Activated CD8-positive, alpha-beta memory T cell treated with anti-CD3 and anti-CD28 coated beads, Interleukin-2, amount 10 ng/mL, durations not matched to agents 7 days and 5 days (primary cell): Measurements from ENCODE around the gene TMOD4. TPM values are rescaled to one million over a fixed set of nuclear protein-coding genes. Genes with fewer than 3 reads are reported as not detected.

ENCODE experiments used
- ATAC-seq: fragments of 150-1000 bp; cut with Tn5 transposase; one replicate; pipeline ENCODE4 v1.10.0; 2021; ENCODE audit warnings: moderate library complexity
- CTCF ChIA-PET: fragments of 350-600 bp; sonication (Branson Sonifier 250); formaldehyde crosslinking; loops from one replicate; lab custom pipeline; 2021; ENCODE audit warnings: antibody characterized with exemption; lab: Charles Lee
- DNase-seq: peaks from one replicate; pipeline ENCODE4 v3.0.0-alpha.2; 2020
- H3K27ac Mint-ChIP-seq: one replicate; pipeline ENCODE4 v1.8.0; 2021; ENCODE audit warnings: mild to moderate bottlenecking, mixed read lengths
- H3K27me3 Mint-ChIP-seq: one replicate; pipeline ENCODE4 v1.8.0; 2021; ENCODE audit warnings: mixed read lengths
- H3K36me3 Mint-ChIP-seq: one replicate; pipeline ENCODE4 v1.8.0; 2021; ENCODE audit warnings: mild to moderate bottlenecking, mixed read lengths
- H3K4me1 Mint-ChIP-seq: one replicate; pipeline ENCODE4 v1.8.0; 2021; ENCODE audit warnings: mixed read lengths
- H3K4me3 Mint-ChIP-seq: one replicate; pipeline ENCODE4 v1.8.0; 2021; ENCODE audit warnings: mild to moderate bottlenecking, moderate library complexity, mixed read lengths
- H3K9me3 Mint-ChIP-seq: one replicate; pipeline ENCODE4 v1.8.0; 2022; ENCODE audit warnings: low read depth, mixed read lengths
- total RNA-seq, 2 experiments: library from RNA; stranded (reverse); gene quantifications; one replicate each; pipeline ENCODE4 v1.2.3, GENCODE V29; 2021

The TMOD4 gene
- total RNA-seq, 2 experiments from 2014 or later = 2.9 to 3.6 TPM

GRCh38 chr1:151166505-151166956, 9.2 kb downstream of the TMOD4 start:
- CTCF ChIA-PET = interaction anchor here (0.5 to 2.0 kb wide), 7 partner anchors 8 to 120 kb away, joined by 3 to 12 read pairs (median 4); partner anchors contain the start of genes TMOD4 and TNFAIP8L2
- peaks cover 46% of the 10 kb centered on the region for H3K4me1 Mint-ChIP-seq
- ATAC-seq (peak; percentile 3), DNase-seq (no peak)
- H3K9me3 Mint-ChIP-seq = no peaks in the 10 kb centered on the region
- H3K27me3 Mint-ChIP-seq = no peaks in the 10 kb centered on the region
- peaks cover 26% of the 10 kb centered on the region for H3K36me3 Mint-ChIP-seq
- H3K4me3 Mint-ChIP-seq = peak overlapping the region; percentile 91
- H3K27ac Mint-ChIP-seq = peak overlapping the region; percentile 89

- H3K36me3 Mint-ChIP-seq = peaks cover 28% of the 10 kb centered on the region
Measured at GRCh38 chr1:151165738-151166504, 9.9 kb downstream of the TMOD4 start, which contains the start of the genes LYSMD1 and SCNM1. TSS of gene LYSMD1 (minus strand) at chr1:151165902. CDS start at chr1:151165258, 644 bp downstream. TSS of gene SCNM1 (plus strand) at chr1:151166144. CDS start at chr1:151166153, 9 bp downstream.

GRCh38 chr1:151165281-151165737, 10.5 kb downstream of the TMOD4 start:
- Mint-ChIP-seq H3K4me3 (peak overlapping the region; percentile 91), H3K27me3 (no peaks in the 10 kb centered on the region), H3K27ac (peak overlapping the region; percentile 89), H3K9me3 (no peaks in the 10 kb centered on the region), H3K4me1 (peaks cover 50% of the 10 kb centered on the region), H3K36me3 (peaks cover 30% of the 10 kb centered on the region)
- no peak for ATAC-seq
- peak; percentile 46 for DNase-seq
- CTCF ChIA-PET = interaction anchor here (1.0 to 2.3 kb wide), 6 partner anchors 8 to 141 kb away, joined by 3 to 12 read pairs (median 4); partner anchors contain the start of genes GABPB2 and TNFAIP8L2

More at GRCh38 chr1:151165738-151166504, 9.9 kb downstream of the TMOD4 start, which contains the start of the genes LYSMD1 and SCNM1:
- Mint-ChIP-seq H3K27me3 (no peaks in the 10 kb centered on the region), H3K9me3 (no peaks in the 10 kb centered on the region), H3K4me3 (peak within 1 kb of the TSS; percentile 91), H3K4me1 (peaks cover 48% of the 10 kb centered on the region), H3K27ac (peak within 1 kb of the TSS; percentile 89)
- CTCF ChIA-PET = interaction anchor here (0.5 to 2.3 kb wide), 10 partner anchors 9 to 141 kb away, joined by 3 to 12 read pairs (median 4); partner anchors contain the start of genes GABPB2, TMOD4 and TNFAIP8L2
- ATAC-seq = peak; percentile 97
- DNase-seq = peak; percentile 99

GRCh38 chr1:151164732-151165280, 11.0 kb downstream of the TMOD4 start:
- DNase-seq = no peak
- Mint-ChIP-seq H3K27ac (peak overlapping the region; percentile 89), H3K4me1 (peaks cover 53% of the 10 kb centered on the region), H3K9me3 (no peaks in the 10 kb centered on the region), H3K36me3 (peaks cover 33% of the 10 kb centered on the region), H3K4me3 (peak overlapping the region; percentile 91), H3K27me3 (no peaks in the 10 kb centered on the region)
- ATAC-seq = no peak
- CTCF ChIA-PET = interaction anchor here (1.0 to 2.3 kb wide), 5 partner anchors 8 to 140 kb away, joined by 3 to 9 read pairs (median 4); partner anchors contain the start of genes GABPB2 and TNFAIP8L2

GRCh38 chr1:151159373-151159772, 16.4 kb downstream of the TMOD4 start:
- Mint-ChIP-seq H3K9me3 (no peaks in the 10 kb centered on the region), H3K4me3 (no peak overlapping the region), H3K4me1 (peaks cover 67% of the 10 kb centered on the region), H3K36me3 (peaks cover 31% of the 10 kb centered on the region), H3K27ac (peak overlapping the region; percentile 32), H3K27me3 (no peaks in the 10 kb centered on the region)
- DNase-seq (no peak), ATAC-seq (no peak)
- CTCF ChIA-PET = interaction anchor here (0.9 to 5.1 kb wide), 4 partner anchors 59 to 111 kb away, joined by 3 to 157 read pairs (median 4); partner anchors contain the start of genes C1orf56 and GABPB2

GRCh38 chr1:151158751-151159251, 17.0 kb downstream of the TMOD4 start:
- ATAC-seq = no peak
- H3K4me3 Mint-ChIP-seq = no peak overlapping the region
- H3K27me3 Mint-ChIP-seq = no peaks in the 10 kb centered on the region
- no peak for DNase-seq
- H3K27ac Mint-ChIP-seq = peak overlapping the region; percentile 93
- H3K36me3 Mint-ChIP-seq = peaks cover 31% of the 10 kb centered on the region
- peaks cover 63% of the 10 kb centered on the region for H3K4me1 Mint-ChIP-seq
- H3K9me3 Mint-ChIP-seq = no peaks in the 10 kb centered on the region
- CTCF ChIA-PET = interaction anchor here (0.9 to 5.1 kb wide), 4 partner anchors 59 to 111 kb away, joined by 3 to 157 read pairs (median 4); partner anchors contain the start of genes C1orf56 and GABPB2

- H3K4me3 Mint-ChIP-seq = peak overlapping the region; percentile 96
- CTCF ChIA-PET = interaction anchor here (0.9 to 5.1 kb wide), 4 partner anchors 58 to 133 kb away, joined by 3 to 157 read pairs (median 26); partner anchors contain the start of gene GABPB2
- no peaks in the 10 kb centered on the region for H3K27me3 Mint-ChIP-seq
- peaks cover 31% of the 10 kb centered on the region for H3K36me3 Mint-ChIP-seq
- DNase-seq (peak; percentile 51), ATAC-seq (no peak)
- peak overlapping the region; percentile 93 for H3K27ac Mint-ChIP-seq
- H3K4me1 Mint-ChIP-seq = peaks cover 63% of the 10 kb centered on the region
- H3K9me3 Mint-ChIP-seq = no peaks in the 10 kb centered on the region
Measured at GRCh38 chr1:151158326-151158725, 17.5 kb downstream of the TMOD4 start.

GRCh38 chr1:151157067-151157531, 18.7 kb downstream of the TMOD4 start:
- Mint-ChIP-seq H3K9me3 (no peaks in the 10 kb centered on the region), H3K4me1 (peaks cover 57% of the 10 kb centered on the region), H3K27ac (peak overlapping the region; percentile 93), H3K4me3 (peak overlapping the region; percentile 96), H3K27me3 (no peaks in the 10 kb centered on the region), H3K36me3 (peaks cover 28% of the 10 kb centered on the region)
- CTCF ChIA-PET = interaction anchor here (0.8 to 5.1 kb wide), 25 partner anchors 8 to 184 kb away, joined by 3 to 157 read pairs (median 5); partner anchors contain the start of genes C1orf56, CDC42SE1, GABPB2 and LYSMD1
- DNase-seq (peak; percentile 85), ATAC-seq (peak; percentile 19)

GRCh38 chr1:151156515-151156819, 19.3 kb downstream of the TMOD4 start, which contains the start of gene TNFAIP8L2:
TSS of gene TNFAIP8L2 (plus strand) at chr1:151156649. CDS start at chr1:151158698, 2,049 bp downstream.
- Mint-ChIP-seq H3K36me3 (peaks cover 25% of the 10 kb centered on the region), H3K27me3 (no peaks in the 10 kb centered on the region), H3K4me3 (peak within 1 kb of the TSS; percentile 96), H3K27ac (peak within 1 kb of the TSS; percentile 93), H3K4me1 (peaks cover 51% of the 10 kb centered on the region), H3K9me3 (no peaks in the 10 kb centered on the region)
- DNase-seq (peak; percentile 90), ATAC-seq (peak; percentile 92)
- CTCF ChIA-PET = interaction anchor here (0.8 to 5.1 kb wide), 25 partner anchors 8 to 180 kb away, joined by 3 to 157 read pairs (median 5); partner anchors contain the start of genes C1orf56, CDC42SE1, GABPB2 and LYSMD1

- Mint-ChIP-seq H3K27me3 (peaks cover 24% of the 10 kb centered on the region), H3K36me3 (no peaks in the 10 kb centered on the region), H3K9me3 (no peaks in the 10 kb centered on the region), H3K27ac (no peak overlapping the region), H3K4me1 (peaks cover 10% of the 10 kb centered on the region), H3K4me3 (peak overlapping the region; percentile 85)
- no peak for DNase-seq
- CTCF ChIA-PET = interaction anchor here (1.0 to 3.7 kb wide), 6 partner anchors 8 to 123 kb away, joined by 3 to 11 read pairs (median 3); partner anchors contain the start of genes GABPB2 and TNFAIP8L2
- ATAC-seq = no peak
Measured at GRCh38 chr1:151147665-151148064, 28.1 kb downstream of the TMOD4 start.

- Mint-ChIP-seq H3K36me3 (no peaks in the 10 kb centered on the region), H3K4me1 (peaks cover 10% of the 10 kb centered on the region), H3K4me3 (peak overlapping the region; percentile 85), H3K27ac (peak overlapping the region; percentile 50), H3K9me3 (no peaks in the 10 kb centered on the region), H3K27me3 (peaks cover 24% of the 10 kb centered on the region)
- CTCF ChIA-PET = interaction anchor here (1.0 to 3.7 kb wide), 3 partner anchors 8 to 47 kb away, joined by 3 to 11 read pairs (median 4); partner anchors contain the start of gene TNFAIP8L2
- DNase-seq = no peak
- no peak for ATAC-seq
Measured at GRCh38 chr1:151147132-151147503, 28.7 kb downstream of the TMOD4 start.
